Limb (tissue), 2 donors: Measurements from ENCODE around the gene SKAP1.

Experiments used
- DNase-seq, 2 donors: peaks; one replicate each; pipeline ENCODE4 v3.0.0-alpha.2; 2016; ENCODE audit errors: extremely low spot score in 2 of 2

SKAP1 gene

DNA sequence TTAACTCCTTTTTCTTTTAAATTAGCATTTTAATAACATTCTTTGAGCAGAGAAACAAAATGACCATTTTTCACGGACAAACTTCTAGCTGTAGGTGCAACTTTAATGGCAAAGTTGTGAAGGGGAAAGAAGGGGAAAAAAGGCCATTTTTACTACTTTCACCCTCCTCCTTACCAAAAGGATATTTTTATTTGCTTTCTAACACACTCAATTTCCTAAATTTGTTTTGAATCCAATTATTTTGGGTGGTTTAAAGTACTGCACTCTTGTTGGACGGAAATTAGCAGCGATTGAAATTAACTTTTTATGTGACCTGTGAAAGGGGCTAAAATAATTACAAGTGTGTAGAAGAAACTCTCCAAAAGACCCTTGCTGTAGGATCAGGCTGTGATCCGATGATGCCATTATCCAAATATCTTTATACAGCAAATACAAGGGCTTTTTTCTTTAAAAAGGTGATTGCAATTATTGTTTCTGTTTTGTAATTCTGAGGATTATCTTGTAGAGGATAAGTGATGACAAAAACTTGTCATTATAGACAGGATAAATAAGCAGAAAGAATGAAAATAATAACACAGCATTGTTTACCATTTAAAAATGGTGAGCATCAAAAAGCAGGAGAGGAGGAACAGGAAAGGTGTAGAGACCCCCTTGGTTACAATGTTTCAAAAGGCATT is 280.1 kb downstream of the SKAP1 start:
- DNase-seq = no peak

DNA sequence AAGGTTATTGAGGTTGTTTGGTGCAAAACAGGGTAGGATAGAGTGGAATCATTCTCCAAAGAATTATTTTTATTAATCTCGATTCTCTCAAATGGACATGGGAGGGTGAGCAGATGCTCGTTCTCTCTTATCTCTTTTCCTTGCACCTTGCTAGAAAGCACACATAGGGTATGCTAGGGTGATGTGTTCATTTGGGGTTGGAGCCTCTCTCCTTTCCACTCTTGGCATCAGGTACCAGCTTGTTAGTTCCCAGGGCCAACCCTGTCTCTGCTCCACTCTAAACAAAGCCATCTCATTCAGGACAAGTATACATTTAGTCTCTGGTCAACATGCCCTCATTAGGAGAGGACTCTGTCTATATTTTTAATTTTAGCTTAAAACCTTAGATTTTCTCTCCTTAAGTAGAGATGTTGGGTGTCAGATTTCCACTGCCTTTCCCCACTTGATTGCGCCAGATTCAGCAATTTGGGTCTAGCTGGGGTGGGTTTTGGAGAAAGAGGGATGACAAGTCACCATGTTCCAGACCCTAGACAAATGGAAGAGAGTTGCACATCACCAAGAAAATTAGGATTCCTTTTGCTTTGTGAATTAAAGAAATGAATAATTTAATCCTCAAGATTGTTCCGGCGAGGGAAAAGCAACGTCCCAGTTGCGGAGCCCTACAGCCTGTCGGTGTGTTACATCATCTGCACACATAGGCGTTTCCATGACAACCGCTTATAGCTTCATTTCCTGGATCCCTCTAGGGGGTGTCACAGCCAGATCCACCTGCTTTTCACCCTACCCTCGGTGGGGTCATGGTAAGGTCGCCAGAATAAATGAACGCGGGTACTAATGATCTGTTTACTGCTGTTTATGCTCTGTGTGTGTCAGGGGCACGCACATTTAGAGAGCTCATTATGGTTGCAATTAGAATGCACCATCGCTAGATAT is 280.9 kb downstream of the SKAP1 start:
- peak; percentile 38 to 70 for DNase-seq

DNA sequence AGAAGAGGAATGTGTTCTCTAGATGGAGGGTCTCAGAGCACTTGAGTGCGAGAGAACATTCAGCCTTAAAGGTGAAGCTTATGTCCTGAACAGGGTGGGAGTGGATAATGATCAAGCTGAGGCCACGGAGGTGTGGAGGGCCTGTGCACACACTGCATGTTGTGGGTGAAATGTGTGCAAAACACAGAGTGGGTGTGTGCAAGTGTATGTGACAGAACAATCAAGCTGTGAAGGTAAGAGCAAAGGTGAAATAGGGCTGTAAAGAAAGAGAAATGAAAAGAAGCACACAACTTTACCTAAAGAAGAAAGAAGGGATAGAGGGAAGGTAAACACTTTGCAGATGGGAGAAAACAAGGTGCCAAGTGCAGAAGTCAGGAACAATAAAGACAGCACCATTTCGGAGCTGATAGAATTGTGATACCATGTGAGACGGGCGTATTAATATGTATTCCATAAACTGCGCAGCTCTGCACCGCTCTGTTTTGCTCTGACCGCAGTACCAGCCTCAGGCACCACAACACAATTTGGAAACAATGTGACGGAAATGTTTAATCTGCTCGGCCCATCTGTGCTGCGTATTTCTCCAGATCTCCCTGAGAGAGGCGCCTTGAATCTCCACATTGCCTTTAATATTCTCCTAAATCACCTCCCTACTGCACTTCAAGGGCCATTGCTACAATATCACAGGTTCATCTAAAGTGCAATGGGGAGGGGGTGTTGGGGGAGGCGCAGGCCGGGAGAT is 281.8 kb downstream of the SKAP1 start:
- DNase-seq = no peak

DNA sequence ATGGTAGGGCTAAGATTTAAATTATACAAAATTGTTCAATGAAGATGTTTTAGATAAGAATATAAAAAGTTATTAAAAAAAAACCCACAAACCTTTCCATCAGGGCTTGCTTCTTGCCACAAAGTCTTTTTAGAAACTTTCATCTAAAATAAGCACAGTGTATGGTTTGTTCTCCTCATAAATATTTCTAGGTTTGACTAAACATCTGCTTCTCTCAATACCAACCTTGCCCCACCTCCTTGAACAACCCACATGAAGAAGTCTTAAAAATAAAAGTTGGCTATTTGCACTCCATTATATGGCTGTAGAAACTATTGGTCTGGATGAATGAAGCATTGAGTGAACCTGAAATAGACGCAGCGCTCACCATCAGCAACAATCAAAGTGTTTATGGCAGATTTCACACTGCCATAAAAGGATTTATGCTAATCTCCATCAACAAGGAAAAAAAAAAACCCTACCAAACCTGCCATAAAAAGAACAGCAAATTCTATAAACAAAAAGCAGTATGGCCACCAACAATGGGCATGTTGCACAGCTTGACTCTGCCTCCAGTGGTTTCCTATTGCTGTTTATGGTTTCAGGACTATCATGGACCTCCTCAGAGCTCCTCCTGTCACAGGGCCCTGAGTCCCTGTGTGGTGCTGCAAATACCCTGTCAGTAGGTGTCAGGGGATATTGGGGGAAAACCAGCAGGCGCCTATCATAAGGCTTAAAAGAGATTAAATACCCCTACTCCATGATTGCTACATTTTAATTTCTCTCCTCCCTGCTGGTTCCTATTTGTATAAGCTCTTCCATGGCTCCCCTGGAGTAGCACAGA is 284.8 kb downstream of the SKAP1 start:
- no peak for DNase-seq

DNA sequence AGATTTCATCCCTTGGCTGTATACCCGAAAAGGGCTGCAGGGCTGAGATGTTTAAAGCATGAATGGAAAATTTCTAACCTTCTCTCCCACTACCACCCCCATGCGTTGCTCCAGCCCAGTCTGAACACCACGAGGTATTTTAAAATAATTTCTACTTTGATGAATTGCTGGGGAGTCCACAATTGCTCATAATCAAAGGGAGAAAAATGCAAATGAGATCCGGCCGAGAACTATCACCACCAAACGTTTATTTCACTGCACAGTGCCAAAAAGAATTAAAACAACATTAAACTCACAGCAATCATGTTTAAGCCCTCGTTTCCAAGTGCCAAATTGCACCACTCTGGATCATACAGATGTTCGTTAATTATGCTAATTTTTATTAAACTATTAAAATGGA is 285.8 kb downstream of the SKAP1 start:
- no peak for DNase-seq

DNA sequence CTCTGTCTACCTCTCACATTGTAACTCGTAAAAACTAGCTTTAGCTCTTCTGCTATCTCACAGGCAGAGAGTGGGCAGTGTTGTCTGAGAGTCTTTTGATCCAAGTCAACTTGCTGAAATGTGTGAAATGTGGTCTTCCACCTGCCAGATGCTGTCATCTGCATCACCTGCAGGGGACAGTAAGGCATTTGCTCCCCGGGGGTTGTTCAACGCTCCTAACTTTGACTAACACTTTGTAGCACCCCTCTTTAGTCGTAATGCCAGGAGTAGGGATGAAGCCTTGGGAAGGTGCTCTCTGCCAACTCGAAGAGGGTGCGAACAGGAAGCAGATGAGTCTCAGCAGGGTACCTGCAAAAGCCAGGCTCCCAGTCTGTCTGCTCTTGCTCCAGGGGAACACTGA is 286.4 kb downstream of the SKAP1 start:
- no peak for DNase-seq

DNA sequence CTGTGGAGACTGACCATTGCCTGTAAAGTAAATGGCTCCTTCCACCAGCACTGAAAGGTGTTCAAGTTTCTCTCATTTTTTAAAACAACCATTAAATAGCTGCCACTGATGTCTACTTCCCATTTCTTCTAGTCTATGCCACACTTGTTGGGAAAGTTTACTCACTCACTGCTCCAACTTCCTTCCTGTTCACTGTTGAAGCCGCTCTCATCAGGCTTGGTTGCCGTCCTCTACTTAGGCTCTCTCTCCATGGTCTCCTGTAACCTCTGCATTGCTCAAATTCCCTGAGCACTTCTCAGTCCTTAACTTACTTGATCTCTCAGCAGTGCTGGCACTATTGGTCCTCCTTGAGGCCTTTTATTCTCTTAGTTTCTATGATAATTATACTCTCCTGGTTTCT is 290.1 kb downstream of the SKAP1 start:
- DNase-seq = no peak

DNA sequence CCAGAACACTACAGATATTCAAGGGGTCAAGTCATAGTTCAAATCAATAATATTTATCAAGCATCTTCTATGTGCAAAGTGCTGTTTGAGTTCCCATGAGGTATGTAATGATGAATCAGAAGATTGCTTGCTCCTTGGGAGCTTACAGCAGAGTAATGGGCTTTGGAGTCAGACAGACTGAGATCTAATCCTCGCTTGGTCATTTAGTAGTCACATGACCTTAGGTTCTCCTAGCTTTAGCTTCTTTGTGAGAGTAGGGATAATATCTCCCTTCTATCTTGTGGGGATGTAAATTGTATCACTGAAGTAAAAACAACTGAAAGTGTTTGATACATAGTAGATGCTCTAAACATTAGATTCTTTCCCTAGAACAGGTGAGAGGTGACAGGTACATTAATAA is 292.4 kb downstream of the SKAP1 start:
- no peak for DNase-seq

DNA sequence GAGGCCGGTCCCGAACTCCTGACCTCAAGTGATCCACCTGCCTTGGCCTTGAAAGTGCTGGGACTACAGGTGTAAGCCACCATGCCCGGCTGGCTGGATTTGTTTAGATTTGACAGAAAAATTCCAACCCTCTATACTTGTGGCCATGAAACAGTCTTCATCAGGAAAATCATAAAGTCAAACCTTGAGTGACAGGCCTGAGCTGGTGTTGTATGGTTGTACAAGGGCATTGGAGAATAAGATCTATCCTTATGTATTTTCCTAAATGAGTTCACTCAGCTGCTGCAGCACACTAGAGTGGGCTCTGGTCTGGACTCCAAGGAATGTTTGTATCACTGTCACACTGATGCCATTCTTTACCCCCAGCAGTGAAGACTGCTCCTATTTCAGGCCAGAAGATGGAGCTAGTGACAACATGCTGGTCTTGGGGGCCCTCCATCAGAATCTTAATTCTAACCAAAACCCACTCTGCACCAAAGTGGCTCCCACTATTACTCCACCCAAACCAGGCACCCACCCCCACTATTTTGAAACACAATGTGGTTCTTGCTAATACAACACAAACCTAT is 295.0 kb downstream of the SKAP1 start:
- DNase-seq = no peak

DNA sequence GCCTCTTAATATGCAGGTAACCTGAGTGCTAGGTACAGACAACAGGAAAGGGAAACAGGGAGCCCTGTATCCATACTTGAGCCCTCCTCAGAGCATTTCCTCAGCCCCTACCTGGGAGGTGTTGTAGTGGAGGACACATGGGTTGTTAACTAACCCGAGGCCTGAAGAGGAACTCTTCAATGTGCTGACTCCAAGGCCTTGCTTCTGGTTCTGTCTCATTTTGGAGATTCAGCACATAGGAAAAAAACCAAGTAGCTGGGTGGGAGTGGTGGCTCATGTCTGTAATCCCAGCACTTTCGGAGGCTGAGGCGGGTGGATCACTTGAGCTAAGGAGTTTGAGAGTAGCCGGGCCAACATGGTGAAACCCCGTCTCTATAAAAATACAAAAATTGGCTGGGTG is 297.6 kb downstream of the SKAP1 start:
- no peak for DNase-seq

DNA sequence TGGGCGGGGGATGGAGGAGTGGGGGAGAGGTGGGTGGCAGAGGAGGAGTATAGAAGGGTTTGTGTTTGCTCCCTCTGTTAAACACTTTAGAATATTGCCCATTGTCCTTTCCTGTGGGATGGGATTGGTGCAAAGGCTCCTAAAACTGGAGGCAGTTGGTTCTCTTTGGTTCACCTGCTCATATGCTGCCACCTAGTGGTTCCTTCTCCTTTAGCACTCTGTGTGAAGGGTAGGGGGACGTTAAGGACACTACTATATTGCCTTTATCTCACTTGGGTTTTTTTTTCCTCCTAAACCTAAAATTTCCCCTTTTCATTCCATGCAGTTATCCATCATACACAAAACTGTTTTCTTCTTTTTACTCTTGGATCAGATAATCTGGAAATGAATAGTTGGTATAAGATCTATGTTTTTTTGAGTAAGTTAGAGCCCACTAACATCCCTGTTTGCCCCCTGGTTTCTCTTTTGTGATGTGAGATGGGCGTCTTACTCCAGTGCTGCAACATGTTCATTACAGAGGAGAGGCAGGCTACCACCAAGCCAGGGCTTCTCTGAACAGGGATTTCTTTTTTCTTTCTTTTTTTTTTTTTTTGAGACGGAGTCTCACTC is 298.7 kb downstream of the SKAP1 start:
- DNase-seq = peak; percentile 62 to 74

DNA sequence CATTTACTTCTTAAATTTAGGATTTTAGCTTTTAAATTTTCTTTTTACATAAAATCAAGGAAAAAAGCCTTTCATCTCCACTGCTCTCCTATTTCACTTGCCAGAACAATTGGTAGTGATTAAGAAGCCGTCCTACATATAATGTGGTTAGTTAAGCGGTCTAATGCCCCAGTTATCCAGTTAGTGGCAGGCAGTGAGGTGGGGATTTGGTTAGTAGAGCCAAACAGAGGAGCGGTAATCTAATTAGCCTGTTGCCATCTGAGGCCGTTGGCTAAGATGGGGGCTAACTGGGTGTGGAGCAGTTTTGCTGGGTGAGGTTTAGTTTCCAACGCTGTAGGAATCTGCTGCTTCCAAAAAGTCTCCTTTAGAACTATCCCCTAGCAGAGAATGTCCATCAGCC is 300.0 kb downstream of the SKAP1 start:
- DNase-seq = no peak

DNA sequence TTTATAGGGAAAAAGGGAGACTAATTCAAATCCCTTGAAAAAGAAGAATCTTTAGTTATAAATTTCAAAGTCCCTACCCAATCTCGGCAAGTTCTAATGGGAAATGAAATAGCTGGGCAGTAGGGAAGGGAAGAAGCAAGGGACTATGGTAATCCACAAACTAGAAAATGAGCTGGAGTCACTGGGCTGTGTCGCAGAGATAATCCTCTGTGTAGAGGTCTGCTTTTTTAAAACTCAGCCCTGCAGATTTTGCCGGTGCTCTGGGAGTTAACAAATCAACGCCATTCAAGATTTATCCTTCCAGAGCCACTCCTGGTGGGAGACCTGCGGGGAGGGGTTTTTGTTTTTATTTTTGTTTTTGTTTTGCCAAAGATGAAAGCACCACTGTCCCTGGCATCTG is 301.6 kb downstream of the SKAP1 start:
- no peak for DNase-seq

DNA sequence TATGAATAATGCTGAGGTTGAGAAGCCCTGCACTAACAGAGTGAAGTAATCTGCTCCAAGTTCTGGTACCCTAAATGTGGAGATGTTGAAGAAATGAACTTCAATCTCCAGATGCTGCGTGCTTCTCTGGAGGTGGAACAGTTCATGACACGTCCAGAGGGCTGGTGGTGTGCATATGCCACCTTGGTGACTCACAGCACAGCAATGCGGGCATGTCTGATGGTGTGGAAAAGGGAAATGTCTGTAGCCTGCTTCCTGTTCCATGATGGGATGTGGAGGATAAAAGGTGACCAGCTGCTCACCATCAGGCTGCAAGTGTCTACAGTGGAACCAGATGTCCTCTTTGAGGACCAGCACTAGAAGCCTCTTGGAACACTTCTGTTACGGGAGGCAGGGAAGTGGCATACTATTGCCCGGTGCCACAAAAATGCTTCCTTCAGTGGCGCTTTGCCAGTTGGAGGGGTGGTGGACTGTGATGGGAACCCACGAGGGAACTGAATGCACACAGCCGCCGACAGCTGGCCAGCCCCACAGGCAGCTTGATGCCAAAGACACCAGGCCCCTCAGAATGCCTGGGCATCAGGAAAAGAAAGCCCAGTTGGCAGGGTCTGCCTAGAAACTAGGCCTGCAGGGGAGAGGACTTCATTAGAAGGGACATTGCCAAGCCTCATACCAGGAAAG is 302.5 kb downstream of the SKAP1 start:
- no peak for DNase-seq

DNA sequence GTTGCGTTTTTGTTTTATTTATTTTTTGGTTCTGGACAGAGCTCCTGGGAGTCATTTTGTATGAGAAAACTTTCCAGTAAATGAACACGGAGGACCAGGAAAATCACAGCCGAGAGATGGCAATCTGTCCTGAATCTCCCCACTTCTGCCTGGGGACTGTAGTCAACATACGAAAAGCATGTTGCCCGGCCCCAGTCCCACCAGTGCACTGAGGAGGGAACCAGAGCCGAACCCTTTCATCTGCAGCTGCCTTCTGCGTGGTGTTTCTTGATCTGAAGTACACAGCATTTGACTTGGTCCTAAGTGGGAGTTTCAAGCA is 303.5 kb downstream of the SKAP1 start:
- no peak for DNase-seq

DNA sequence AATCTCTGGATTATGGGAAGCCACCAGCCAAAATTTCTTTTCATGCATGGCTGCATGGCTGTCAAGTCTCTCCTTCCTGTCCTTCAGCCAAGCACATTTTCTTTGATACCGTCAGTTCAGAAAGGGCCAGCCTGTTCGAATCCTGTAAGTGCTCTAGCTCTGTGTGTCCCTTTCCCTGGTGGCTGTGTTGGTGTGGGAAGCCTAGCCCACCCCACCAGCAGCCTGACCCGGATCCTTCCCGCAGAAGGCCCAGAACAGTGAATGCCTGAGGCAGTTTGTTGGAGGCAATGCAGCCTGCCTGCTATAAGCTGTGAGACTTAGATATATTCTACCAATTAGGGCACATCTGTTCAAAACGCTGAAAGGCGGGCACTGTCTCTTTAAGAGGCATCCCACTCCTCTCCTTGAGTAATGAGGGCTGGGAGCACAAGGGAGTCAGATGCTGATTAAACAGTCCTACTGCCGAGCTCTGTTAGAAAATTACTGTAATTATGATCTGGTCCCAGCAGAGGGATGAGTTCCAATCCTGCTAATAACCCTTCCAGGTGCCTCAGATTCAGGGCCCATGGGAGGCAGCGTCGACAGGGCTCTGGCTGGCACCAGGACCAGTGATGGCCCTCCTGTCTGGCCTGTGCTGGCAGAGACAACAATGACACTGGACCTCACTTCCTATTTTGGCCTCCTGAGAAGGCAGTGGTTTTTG is 304.0 kb downstream of the SKAP1 start:
- DNase-seq = no peak

DNA sequence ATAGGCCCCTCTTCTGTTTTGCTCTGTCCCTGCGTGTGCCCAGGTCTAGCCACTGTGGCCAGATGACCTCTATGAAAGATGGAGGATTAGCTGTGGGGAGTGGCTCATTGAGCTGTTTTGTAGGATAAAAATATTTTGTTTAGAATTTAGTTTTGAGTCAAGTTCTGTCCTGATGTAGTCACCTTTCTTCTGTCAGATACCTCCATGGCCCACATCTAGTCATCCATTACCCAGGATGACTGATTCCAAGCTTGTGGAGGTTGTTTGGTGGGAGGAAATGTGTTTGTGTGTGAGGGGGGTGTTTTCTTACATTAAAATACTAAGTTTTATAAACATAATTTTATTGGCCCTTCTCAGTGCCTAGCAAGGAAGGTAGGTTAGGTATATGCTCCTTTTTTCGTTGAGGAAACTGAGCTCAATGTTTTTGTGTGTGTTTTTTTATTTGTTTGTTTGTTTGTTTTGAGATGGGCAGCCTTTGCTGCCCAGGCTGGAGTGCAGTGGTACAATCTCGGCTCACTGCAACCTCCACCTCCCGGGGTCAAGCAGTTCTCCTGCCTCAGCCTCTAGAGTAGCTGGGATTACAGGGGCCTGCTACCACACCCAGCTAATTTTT is 306.1 kb downstream of the SKAP1 start:
- DNase-seq = no peak

DNA sequence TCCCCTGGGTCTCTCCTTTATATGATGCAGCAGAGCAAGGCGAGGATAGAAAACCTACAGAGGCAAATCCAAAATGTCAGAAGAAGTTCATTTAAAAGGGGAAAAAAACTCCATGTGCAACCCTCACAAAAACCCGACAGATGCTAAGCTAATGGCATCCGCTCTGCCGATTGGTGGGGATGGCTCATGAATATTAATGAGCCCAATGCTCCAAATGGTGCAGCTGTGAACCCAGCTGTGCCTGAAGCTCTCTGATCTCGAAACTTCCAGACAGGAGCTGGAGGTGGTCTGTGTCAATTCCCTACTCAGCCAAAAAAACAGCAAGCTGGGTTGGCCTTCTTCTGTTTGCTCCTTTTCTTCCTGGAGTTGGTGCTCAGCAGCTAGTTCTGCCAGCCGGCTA is 306.9 kb downstream of the SKAP1 start:
- DNase-seq = no peak

DNA sequence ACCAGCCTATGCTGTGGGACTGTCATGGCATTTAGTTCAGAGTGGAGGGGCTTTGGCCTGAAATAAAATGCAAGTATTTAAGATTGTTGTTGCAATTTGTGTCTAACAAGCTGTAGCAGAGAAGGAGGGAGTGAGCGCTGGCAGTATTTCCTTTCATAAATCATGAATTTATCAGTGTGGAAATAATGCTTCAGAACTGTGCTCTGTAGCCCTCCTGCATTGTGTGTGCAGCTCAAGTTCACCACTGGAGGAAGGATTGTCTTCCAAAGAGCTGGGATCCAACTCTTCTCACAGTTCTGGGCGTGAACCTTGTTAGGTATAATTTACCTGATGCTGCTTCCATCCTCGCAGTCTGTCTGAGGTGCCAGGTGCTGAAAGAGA is 307.4 kb downstream of the SKAP1 start:
- DNase-seq = no peak
